OCI-LY7 (cell line): ENCODE data around the gene USP34. TPM values are rescaled to one million over a fixed set of nuclear protein-coding genes. Genes with fewer than 3 reads are reported as not detected.

Source experiments
- BruUV-seq: library from RNA; stranded (reverse); fragments of 400-500 nt; replicated peaks from 2 replicates; lab custom pipeline; 2021; lab: Mats Ljungman, UMichigan
- CTCF ChIA-PET: fragments of 300-600 bp; sonication (Branson Sonifier 250); formaldehyde crosslinking; loops from one replicate; lab custom pipeline; 2022; ENCODE audit warnings: antibody characterized with exemption; ENCODE audit not compliant: unreplicated experiment; lab: Charles Lee
- POLR2A ChIA-PET: fragments of 300-600 bp; sonication (Branson Sonifier 250); formaldehyde crosslinking; loops from one replicate; lab custom pipeline; 2022; ENCODE audit warnings: antibody characterized with exemption; lab: Charles Lee
- DNase-seq: peaks from one replicate; pipeline ENCODE4 v3.0.0-alpha.2; 2015; ENCODE audit warnings: low spot score
- H2AFZ ChIP-seq: fragments of 200-600 bp; sonication (generic), shearing (Covaris generic); 2 replicates; pipeline ENCODE4 v1.6.1; 2014; ENCODE audit warnings: mild to moderate bottlenecking, antibody characterized with exemption, low read length, moderate library complexity
- H3K27ac ChIP-seq: fragments of 200-600 bp; sonication (generic); 2 replicates; pipeline ENCODE4 v1.5.1; 2014; ENCODE audit warnings: mixed run types, low read depth, mild to moderate bottlenecking, moderate library complexity, low read length, inconsistent platforms; ENCODE audit not compliant: poor library complexity, severe bottlenecking
- H3K36me3 ChIP-seq: fragments of 200-600 bp; sonication (generic); 2 replicates; pipeline ENCODE4 v1.6.1; 2014; ENCODE audit warnings: mild to moderate bottlenecking, antibody characterized with exemption, low read length, moderate library complexity, mixed read lengths; ENCODE audit not compliant: insufficient read depth
- H3K4me1 ChIP-seq: fragments of 200-600 bp; sonication (generic); 2 replicates; pipeline ENCODE4 v1.5.1; 2014; ENCODE audit warnings: mild to moderate bottlenecking, low read length; ENCODE audit not compliant: insufficient read depth, poor library complexity, severe bottlenecking
- H3K4me2 ChIP-seq: fragments of 200-600 bp; sonication (generic); 2 replicates; pipeline ENCODE4 v1.6.1; 2014; ENCODE audit warnings: mild to moderate bottlenecking, low read length
- H3K4me3 ChIP-seq: fragments of 200-600 bp; sonication (generic); 2 replicates; pipeline ENCODE4 v1.5.1; 2014; ENCODE audit warnings: mild to moderate bottlenecking, low read depth, low read length; ENCODE audit not compliant: poor library complexity, severe bottlenecking
- H3K79me2 ChIP-seq: fragments of 200-600 bp; sonication (generic); 2 replicates; pipeline ENCODE4 v1.6.1; 2016; ENCODE audit warnings: low read depth, mild to moderate bottlenecking, low read length, moderate library complexity, mixed read lengths; ENCODE audit not compliant: insufficient read depth
- H3K9me2 ChIP-seq: fragments of 200-600 bp; sonication (generic); 2 replicates; pipeline ENCODE4 v1.6.1; 2016; ENCODE audit warnings: mild to moderate bottlenecking, low read length, mixed read lengths; ENCODE audit not compliant: insufficient read depth
- H3K9me3 ChIP-seq: fragments of 200-600 bp; sonication (generic); 2 replicates; pipeline ENCODE4 v1.6.1; 2014; ENCODE audit warnings: mild to moderate bottlenecking, mixed run types, low read length, mixed read lengths
- H4K20me1 ChIP-seq: fragments of 200-600 bp; sonication (generic); 2 replicates; pipeline ENCODE4 v1.6.1; 2014; ENCODE audit warnings: mild to moderate bottlenecking, antibody characterized with exemption, low read length, moderate library complexity, mixed read lengths; ENCODE audit not compliant: insufficient read depth
- EZH2phosphoT487 ChIP-seq: fragments of 200-600 bp; sonication (generic); IDR thresholded peaks from 2 replicates; pipeline ENCODE4 v1.6.1; 2018; ENCODE audit warnings: low read depth, borderline replicate concordance, mild to moderate bottlenecking, mixed run types, antibody characterized with exemption, low read length, moderate library complexity, mixed read lengths
- intact Hi-C: fragments of 100-400 bp; cut with micrococcal nuclease; formaldehyde crosslinking; loops from one replicate; pipeline ENCODE4 v1.10.0; 2022; ENCODE audit not compliant: unreplicated experiment
- small RNA-seq: library from RNA; depleted of rRNA; stranded (forward); fragments of <200 nt; gene quantifications from one replicate; pipeline ENCODE3, GENCODE V24; 2014
- total RNA-seq, 2 experiments: library from RNA; depleted of rRNA in 1 of 2; stranded (reverse); fragments of >200 nt in 1 of 2; shearing (Covaris generic) in 1 of 2; gene quantifications; 2 replicates each; pipeline ENCODE4 v1.2.3, GENCODE V29; 2014 to 2022
- TF ChIP-seq, protein P1 (sequence below): fragments of 200-600 bp; sonication (generic); conservative IDR thresholded peaks from 2 replicates; pipeline ENCODE4 v1.5.1; 2014; ENCODE audit warnings: mild to moderate bottlenecking, antibody characterized with exemption, low read length, moderate library complexity, mixed read lengths

Gene USP34
- total RNA-seq, 2 experiments from 2014 or later = 192 to 344 TPM

DNA sequence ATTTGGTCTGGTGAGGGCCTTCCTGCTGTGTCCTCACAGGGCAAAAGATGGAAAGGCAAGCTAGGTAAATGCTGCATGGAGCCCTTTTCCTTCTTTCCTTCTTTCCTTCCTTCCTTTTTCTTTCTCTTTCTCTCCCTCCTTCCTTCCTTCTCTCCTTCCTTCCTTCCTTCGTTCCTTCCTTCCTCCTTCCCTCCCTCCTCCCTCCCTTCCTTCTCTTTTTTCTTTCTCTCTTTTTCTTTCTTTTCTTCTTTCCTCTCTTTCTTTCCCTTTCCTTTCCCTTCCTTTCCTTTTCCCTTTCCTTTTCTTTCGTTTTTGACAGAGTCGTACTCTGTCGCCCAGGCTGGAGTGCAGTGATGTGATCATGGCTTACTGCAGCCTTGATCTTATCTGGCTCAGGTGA lies 332.0 kb downstream of the USP34 start:
- ChIA-PET POLR2A (interaction anchor here (0.6 kb wide), 1 partner anchor 8 kb away, joined by 3 read pairs; no protein-coding TSS in a partner anchor), CTCF (no interaction called here)
- H3K27ac ChIP-seq = no peak overlapping the region
- H3K79me2 ChIP-seq = no peaks in the 10 kb centered on the region
- BruUV-seq = no TSS peak
- DNase-seq = no peak
- no peak overlapping the region for H3K4me2 ChIP-seq
- H3K4me3 ChIP-seq = no peak overlapping the region
- intact Hi-C loops = loop anchor here (10.0 kb wide), 1 partner anchor 526 kb away; no protein-coding TSS in a partner anchor
- H3K36me3 ChIP-seq = 0 out of 2 replicates have a peak, but pooled peaks cover 2% of the 10 kb centered on the region
- no peak overlapping the region for H2AFZ ChIP-seq
- H3K9me3 ChIP-seq = no peaks in the 10 kb centered on the region; the same call in 1 of the 2 replicates
- no peaks in the 10 kb centered on the region for H3K9me2 ChIP-seq
- TF ChIP-seq, protein P1, sequence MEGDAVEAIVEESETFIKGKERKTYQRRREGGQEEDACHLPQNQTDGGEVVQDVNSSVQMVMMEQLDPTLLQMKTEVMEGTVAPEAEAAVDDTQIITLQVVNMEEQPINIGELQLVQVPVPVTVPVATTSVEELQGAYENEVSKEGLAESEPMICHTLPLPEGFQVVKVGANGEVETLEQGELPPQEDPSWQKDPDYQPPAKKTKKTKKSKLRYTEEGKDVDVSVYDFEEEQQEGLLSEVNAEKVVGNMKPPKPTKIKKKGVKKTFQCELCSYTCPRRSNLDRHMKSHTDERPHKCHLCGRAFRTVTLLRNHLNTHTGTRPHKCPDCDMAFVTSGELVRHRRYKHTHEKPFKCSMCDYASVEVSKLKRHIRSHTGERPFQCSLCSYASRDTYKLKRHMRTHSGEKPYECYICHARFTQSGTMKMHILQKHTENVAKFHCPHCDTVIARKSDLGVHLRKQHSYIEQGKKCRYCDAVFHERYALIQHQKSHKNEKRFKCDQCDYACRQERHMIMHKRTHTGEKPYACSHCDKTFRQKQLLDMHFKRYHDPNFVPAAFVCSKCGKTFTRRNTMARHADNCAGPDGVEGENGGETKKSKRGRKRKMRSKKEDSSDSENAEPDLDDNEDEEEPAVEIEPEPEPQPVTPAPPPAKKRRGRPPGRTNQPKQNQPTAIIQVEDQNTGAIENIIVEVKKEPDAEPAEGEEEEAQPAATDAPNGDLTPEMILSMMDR = no peak
- no peak for TF ChIP-seq EZH2phosphoT487
- no peaks in the 10 kb centered on the region for H4K20me1 ChIP-seq
- no peaks in the 10 kb centered on the region for H3K4me1 ChIP-seq

Small RNA genes within 50 kb of the gene (small RNA-seq; reads per million reads assigned to genes)
- gene SNORA70B = not detected

Other genes with a start within 250 kb of the USP34 start
- gene XPO1, start 67.3 kb upstream of the USP34 start, total RNA-seq (2014; rRNA removed; shearing (Covaris generic)) = 164 and 177 TPM in 2 replicates
- 287 and 303 TPM in 2 replicates for gene XPO1, start 67.3 kb upstream of the USP34 start, total RNA-seq (2022)